ENCODE measurements around the gene ZNF556. TPM values are rescaled to one million over a fixed set of nuclear protein-coding genes. Genes with fewer than 3 reads are reported as not detected.

Gene ZNF556
- total and polyA plus RNA-seq, 2 experiments from 2014 or later, result not detected

GRCh38 chr19:2927032-2927430 lies 59.9 kb downstream of the ZNF556 start (continued):
- TF ChIP-seq ZNF462 (CRISPR knock-in tag; IDR thresholded peaks at IDR 0.05), result no peak
- no peak for TF ChIP-seq CTCF (conservative IDR thresholded peaks at IDR 0.05; ENCODE audit: low read depth in 2 of 2)
- TF ChIP-seq REST (IDR thresholded peaks at IDR 0.05; ENCODE audit: unreplicated experiment), result no peak
- no peak for TF ChIP-seq STAT1 (IDR thresholded peaks at IDR 0.05; ENCODE audit: unreplicated experiment)
- TF ChIP-seq POLR2AphosphoS5 (IDR thresholded peaks at IDR 0.05; ENCODE audit: low read depth), result no peak
- no peak for TF ChIP-seq ZNF114 (CRISPR knock-in tag; IDR thresholded peaks at IDR 0.05)

Other genes with a start within 250 kb of the ZNF556 start
- gene GNG7, start 164.6 kb upstream of the ZNF556 start, total RNA-seq (2014; rRNA removed; shearing (Covaris generic)), result 5.4 and 8.3 TPM in 2 replicates
- 5.1 and 5.8 TPM in 2 replicates for gene GNG7, start 164.6 kb upstream of the ZNF556 start, polyA plus RNA-seq (2016; fragmentation: Nextera tagmentation; extraction: Ambion mirVana)
- gene DIRAS1, start 146.0 kb upstream of the ZNF556 start, total RNA-seq (2014; rRNA removed; shearing (Covaris generic)), result 17.1 and 18.6 TPM in 2 replicates
- gene DIRAS1, start 146.0 kb upstream of the ZNF556 start, polyA plus RNA-seq (2016; fragmentation: Nextera tagmentation; extraction: Ambion mirVana), result 2.8 and 3.8 TPM in 2 replicates
- gene SLC39A3, start 127.3 kb upstream of the ZNF556 start, total RNA-seq (2014; rRNA removed; shearing (Covaris generic)), result 46.5 and 47.4 TPM in 2 replicates
- gene SLC39A3, start 127.3 kb upstream of the ZNF556 start, polyA plus RNA-seq (2016; fragmentation: Nextera tagmentation; extraction: Ambion mirVana), result 30.9 and 33.5 TPM in 2 replicates
- gene SGTA, start 84.1 kb upstream of the ZNF556 start, total RNA-seq (2014; rRNA removed; shearing (Covaris generic)), result 79.3 and 102 TPM in 2 replicates
- 69.4 and 71.6 TPM in 2 replicates for gene SGTA, start 84.1 kb upstream of the ZNF556 start, polyA plus RNA-seq (2016; fragmentation: Nextera tagmentation; extraction: Ambion mirVana)
- gene THOP1, start 81.8 kb upstream of the ZNF556 start, total RNA-seq (2014; rRNA removed; shearing (Covaris generic)), result 229 and 268 TPM in 2 replicates
- 110 and 111 TPM in 2 replicates for gene THOP1, start 81.8 kb upstream of the ZNF556 start, polyA plus RNA-seq (2016; fragmentation: Nextera tagmentation; extraction: Ambion mirVana)
- gene ZNF554, start 47.5 kb upstream of the ZNF556 start, total RNA-seq (2014; rRNA removed; shearing (Covaris generic)), result 3.8 and 7.5 TPM in 2 replicates
- gene ZNF554, start 47.5 kb upstream of the ZNF556 start, polyA plus RNA-seq (2016; fragmentation: Nextera tagmentation; extraction: Ambion mirVana), result 1.4 and 2.0 TPM in 2 replicates
- gene ZNF555, start 25.9 kb upstream of the ZNF556 start, total RNA-seq (2014; rRNA removed; shearing (Covaris generic)), result 7.5 and 11.4 TPM in 2 replicates
- gene ZNF555, start 25.9 kb upstream of the ZNF556 start, polyA plus RNA-seq (2016; fragmentation: Nextera tagmentation; extraction: Ambion mirVana), result 2.9 and 3.5 TPM in 2 replicates
- 7.6 and 10.8 TPM in 2 replicates for gene ZNF57, start 33.6 kb downstream of the ZNF556 start, total RNA-seq (2014; rRNA removed; shearing (Covaris generic))
- 4.8 and 6.4 TPM in 2 replicates for gene ZNF57, start 33.6 kb downstream of the ZNF556 start, polyA plus RNA-seq (2016; fragmentation: Nextera tagmentation; extraction: Ambion mirVana)
- gene ZNF77, start 77.6 kb downstream of the ZNF556 start, total RNA-seq (2014; rRNA removed; shearing (Covaris generic)), result 4.1 and 4.5 TPM in 2 replicates
- gene ZNF77, start 77.6 kb downstream of the ZNF556 start, polyA plus RNA-seq (2016; fragmentation: Nextera tagmentation; extraction: Ambion mirVana), result 3.3 and 3.7 TPM in 2 replicates
- gene TLE6, start 110.2 kb downstream of the ZNF556 start, total RNA-seq (2014; rRNA removed; shearing (Covaris generic)), result 0.70 and 2.4 TPM in 2 replicates
- gene TLE6, start 110.2 kb downstream of the ZNF556 start, polyA plus RNA-seq (2016; fragmentation: Nextera tagmentation; extraction: Ambion mirVana), result 1.3 and 2.4 TPM in 2 replicates
- 21.3 and 22.8 TPM in 2 replicates for gene TLE2, start 161.9 kb downstream of the ZNF556 start, total RNA-seq (2014; rRNA removed; shearing (Covaris generic))
- 5.2 and 5.6 TPM in 2 replicates for gene TLE2, start 161.9 kb downstream of the ZNF556 start, polyA plus RNA-seq (2016; fragmentation: Nextera tagmentation; extraction: Ambion mirVana)
- gene TLE5, start 195.2 kb downstream of the ZNF556 start, total RNA-seq (2014; rRNA removed; shearing (Covaris generic)), result 151 and 154 TPM in 2 replicates
- gene TLE5, start 195.2 kb downstream of the ZNF556 start, polyA plus RNA-seq (2016; fragmentation: Nextera tagmentation; extraction: Ambion mirVana), result 130 and 132 TPM in 2 replicates
- 22.6 and 26.9 TPM in 2 replicates for gene GNA11, start 227.0 kb downstream of the ZNF556 start, total RNA-seq (2014; rRNA removed; shearing (Covaris generic))
- 15.8 and 16.2 TPM in 2 replicates for gene GNA11, start 227.0 kb downstream of the ZNF556 start, polyA plus RNA-seq (2016; fragmentation: Nextera tagmentation; extraction: Ambion mirVana)

All from GM23338 (cell line).